CD4-positive, alpha-beta T cell (primary cell): ENCODE results near the gene AMDHD1. TPM values are rescaled to one million over a fixed set of nuclear protein-coding genes. Genes with fewer than 3 reads are reported as not detected.
A peak's percentile ranks its signal among the peaks of the same experiment; 100 is the strongest.

Experiments
- ATAC-seq: fragments of 200-7000 bp; cut with Tn5 transposase; one replicate; pipeline ENCODE4 v1.10.0; 2022; ENCODE audit warnings: mild to moderate bottlenecking; ENCODE audit not compliant: poor library complexity
- CTCF ChIA-PET: fragments of 350-600 bp; sonication (Branson Sonifier 250); formaldehyde crosslinking; loops from one replicate; lab custom pipeline; 2021; ENCODE audit warnings: antibody characterized with exemption, inconsistent platforms; lab: Charles Lee
- POLR2A ChIA-PET: fragments of 350-600 bp; sonication (Branson Sonifier 250); formaldehyde crosslinking; loops from one replicate; lab custom pipeline; 2021; ENCODE audit warnings: antibody characterized with exemption, inconsistent platforms; lab: Charles Lee
- DNase-seq, 14 experiments: peaks; one replicate each; pipeline ENCODE4 v3.0.0-alpha.2; 2013 to 2020; ENCODE audit warnings: mixed read lengths in 2 of 14
- H3K27ac ChIP-seq, 2 donors: one replicate each; pipeline versions ENCODE4 v1.5.1 to v1.7.0; 2013; ENCODE audit warnings: low read length in 2 of 2, low read depth in 1 of 2, mild to moderate bottlenecking in 1 of 2
- H3K27me3 ChIP-seq, 2 experiments: 1 replicate in 1 of 2; 2 replicates in 1 of 2; pipeline versions ENCODE4 v1.6.1 to v1.7.0; 2013; ENCODE audit warnings: low read length in 2 of 2, control low read depth in 1 of 2, mild to moderate bottlenecking in 1 of 2, moderate library complexity in 1 of 2; ENCODE audit not compliant: insufficient read depth in 2 of 2, control insufficient read depth in 1 of 2
- H3K36me3 ChIP-seq: one replicate; pipeline ENCODE4 v1.6.1; 2013; ENCODE audit warnings: low read length, control low read depth; ENCODE audit not compliant: insufficient read depth
- H3K4me1 ChIP-seq: one replicate; pipeline ENCODE4 v1.6.1; 2013; ENCODE audit warnings: low read length, control low read depth; ENCODE audit not compliant: insufficient read depth
- H3K4me3 ChIP-seq: one replicate; pipeline ENCODE4 v1.5.1; 2013; ENCODE audit warnings: mild to moderate bottlenecking, low read length, moderate library complexity
- H3K9me3 ChIP-seq, 2 experiments: 1 replicate in 1 of 2; 2 replicates in 1 of 2; pipeline versions ENCODE4 v1.6.1 to v1.7.0; 2013; ENCODE audit warnings: low read length in 2 of 2, mild to moderate bottlenecking in 2 of 2, control low read depth in 1 of 2, moderate library complexity in 1 of 2; ENCODE audit not compliant: control insufficient read depth in 1 of 2, insufficient read depth in 1 of 2
- H3K27ac Mint-ChIP-seq: one replicate; pipeline ENCODE4 v1.8.0; 2020; ENCODE audit warnings: mixed read lengths
- H3K27me3 Mint-ChIP-seq: one replicate; pipeline ENCODE4 v1.8.0; 2021; ENCODE audit warnings: mixed read lengths
- H3K36me3 Mint-ChIP-seq: one replicate; pipeline ENCODE4 v1.8.0; 2021; ENCODE audit warnings: low read depth, mixed read lengths
- H3K4me1 Mint-ChIP-seq: one replicate; pipeline ENCODE4 v1.8.0; 2021; ENCODE audit warnings: low read depth, mixed read lengths
- H3K4me3 Mint-ChIP-seq: one replicate; pipeline ENCODE4 v1.8.0; 2020; ENCODE audit warnings: mild to moderate bottlenecking, mixed read lengths
- H3K9me3 Mint-ChIP-seq: one replicate; pipeline ENCODE4 v1.8.0; 2020; ENCODE audit warnings: mixed read lengths
- intact Hi-C, 2 experiments: fragments of 100-400 bp; cut with DNase I in 1 of 2; cut with micrococcal nuclease in 1 of 2; formaldehyde crosslinking; loops; one replicate each; pipeline versions ENCODE4 v1.15.1 to v1.9.0; 2023 to 2025; cut with DNase I, micrococcal nuclease
- polyA plus RNA-seq, 2 donors: library from polyadenylated mRNA; unstranded; fragments of 120-200 nt; gene quantifications; one replicate each; pipeline ENCODE4 v1.2.1, GENCODE V29; 2013
- total RNA-seq, 174 experiments: library from RNA in 2 of 174; stranded (reverse) in 2 of 174; gene quantifications; one replicate each; pipeline ENCODE4 v1.2.3 and lab custom pipeline; 2021 to 2026
- TF ChIP-seq, protein P1 (sequence below): fragments of 200-600 bp; IDR thresholded peaks from one replicate; pipeline ENCODE4 v1.8.0; 2022; ENCODE audit warnings: antibody characterized with exemption, mild to moderate bottlenecking

AMDHD1 gene
- total RNA-seq (under 1 TPM; 0.78 to 0.91 TPM), total RNA-seq (lab: John Stamatoyannopoulos, UW) (0.08 to 3.2 (median 1.3) reads per million in 172 experiments)
- 0.72 TPM for polyA plus RNA-seq (2013, experiment 1 of 2)
- 1.3 TPM for polyA plus RNA-seq (2013, experiment 2 of 2)

GRCh38 chr12:95943330-95943842 is at the start of gene AMDHD1:
Gene AMDHD1 (plus strand): TSS chr12:95943331. CDS start chr12:95943399, 68 bp downstream.
- peak within 1 kb of the TSS; percentile 61 to 76 for H3K27ac ChIP-seq
- H3K27me3 ChIP-seq, result no peaks in the 10 kb centered on the region
- peaks cover 14% of the 10 kb centered on the region for H3K4me1 ChIP-seq
- ATAC-seq (peak; percentile 68), DNase-seq (peak; percentile 25 to 84 (median 52))
- Mint-ChIP-seq H3K4me1 (peaks cover 10% of the 10 kb centered on the region), H3K9me3 (no peaks in the 10 kb centered on the region), H3K4me3 (peak within 1 kb of the TSS; percentile 97), H3K27me3 (no peaks in the 10 kb centered on the region), H3K36me3 (peaks cover 5% of the 10 kb centered on the region), H3K27ac (peak within 1 kb of the TSS; percentile 88)
- ChIA-PET CTCF (interaction anchor here (1.4 to 3.6 kb wide), 2 partner anchors 10 to 24 kb away, joined by 3 to 16 read pairs; no protein-coding TSS in a partner anchor), POLR2A (interaction anchor here (0.7 to 3.1 kb wide), 12 partner anchors 12 to 964 kb away, joined by 3 to 14 read pairs (median 6); partner anchors contain the start of genes CDK17, LTA4H, METAP2 and NDUFA12)
- intact Hi-C loops, result loop anchor here (5.0 to 10.0 kb wide), 7 partner anchors 81 to 971 kb away; partner anchors contain the start of genes METAP2 (in 1 of the 2), NDUFA12 (in 1 of the 2) and SNRPF (in 1 of the 2)
- TF ChIP-seq, protein P1, sequence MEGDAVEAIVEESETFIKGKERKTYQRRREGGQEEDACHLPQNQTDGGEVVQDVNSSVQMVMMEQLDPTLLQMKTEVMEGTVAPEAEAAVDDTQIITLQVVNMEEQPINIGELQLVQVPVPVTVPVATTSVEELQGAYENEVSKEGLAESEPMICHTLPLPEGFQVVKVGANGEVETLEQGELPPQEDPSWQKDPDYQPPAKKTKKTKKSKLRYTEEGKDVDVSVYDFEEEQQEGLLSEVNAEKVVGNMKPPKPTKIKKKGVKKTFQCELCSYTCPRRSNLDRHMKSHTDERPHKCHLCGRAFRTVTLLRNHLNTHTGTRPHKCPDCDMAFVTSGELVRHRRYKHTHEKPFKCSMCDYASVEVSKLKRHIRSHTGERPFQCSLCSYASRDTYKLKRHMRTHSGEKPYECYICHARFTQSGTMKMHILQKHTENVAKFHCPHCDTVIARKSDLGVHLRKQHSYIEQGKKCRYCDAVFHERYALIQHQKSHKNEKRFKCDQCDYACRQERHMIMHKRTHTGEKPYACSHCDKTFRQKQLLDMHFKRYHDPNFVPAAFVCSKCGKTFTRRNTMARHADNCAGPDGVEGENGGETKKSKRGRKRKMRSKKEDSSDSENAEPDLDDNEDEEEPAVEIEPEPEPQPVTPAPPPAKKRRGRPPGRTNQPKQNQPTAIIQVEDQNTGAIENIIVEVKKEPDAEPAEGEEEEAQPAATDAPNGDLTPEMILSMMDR, result peak; percentile 43
- peak within 1 kb of the TSS; percentile 84 for H3K4me3 ChIP-seq
- no peaks in the 10 kb centered on the region for H3K36me3 ChIP-seq
- H3K9me3 ChIP-seq, result no peaks in the 10 kb centered on the region

- peaks cover 30% of the 10 kb centered on the region for H3K27me3 Mint-ChIP-seq
- Histone ChIP-seq H3K36me3 (no peaks in the 10 kb centered on the region), H3K4me1 (no peaks in the 10 kb centered on the region), H3K27ac (no peak overlapping the region), H3K9me3 (no peaks in the 10 kb centered on the region), H3K27me3 (peaks cover 7 to 11% of the 10 kb centered on the region in 2 experiments), H3K4me3 (no peak overlapping the region)
- H3K9me3 Mint-ChIP-seq, result no peaks in the 10 kb centered on the region
- H3K4me1 Mint-ChIP-seq, result no peaks in the 10 kb centered on the region
- H3K4me3 Mint-ChIP-seq, result no peak overlapping the region
- POLR2A ChIA-PET, result no interaction called here
- intact Hi-C loops, result no loop called here
- CTCF ChIA-PET, result no interaction called here
- DNase-seq (no peak), ATAC-seq (no peak)
- TF ChIP-seq, protein P1, result no peak
- no peaks in the 10 kb centered on the region for H3K36me3 Mint-ChIP-seq
- no peak overlapping the region for H3K27ac Mint-ChIP-seq
These were observed 46.3 kb upstream of the AMDHD1 start for GRCh38 chr12:95896846-95897245.

DNA sequence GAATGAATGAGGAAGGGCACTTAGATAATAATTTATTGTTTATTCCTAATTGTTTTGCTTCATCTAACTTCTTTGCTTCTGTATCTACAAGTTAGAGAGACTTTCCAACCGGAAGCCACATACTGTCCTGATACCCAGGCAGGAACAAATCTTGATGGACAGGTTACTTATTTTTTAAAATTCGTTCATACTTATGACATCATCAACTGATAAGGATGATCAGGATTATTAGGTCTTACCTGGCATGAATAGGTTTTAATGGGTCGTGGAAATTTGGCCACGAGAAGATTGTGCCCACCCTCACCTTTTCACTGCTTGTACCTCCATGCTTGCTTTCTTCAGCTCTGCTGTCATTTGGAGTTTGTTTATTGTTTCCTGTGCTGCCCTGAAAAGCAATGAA is 45.0 kb upstream of the AMDHD1 start:
- Histone ChIP-seq H3K27me3 (peaks cover 7 to 11% of the 10 kb centered on the region in 2 experiments), H3K4me1 (no peaks in the 10 kb centered on the region), H3K36me3 (no peaks in the 10 kb centered on the region), H3K4me3 (no peak overlapping the region), H3K27ac (no peak overlapping the region), H3K9me3 (peaks cover 0 to under 1% of the 10 kb centered on the region in 2 experiments)
- CTCF ChIA-PET, result no interaction called here
- H3K4me3 Mint-ChIP-seq, result no peak overlapping the region
- intact Hi-C loops, result no loop called here
- ATAC-seq (no peak), DNase-seq (no peak)
- POLR2A ChIA-PET, result no interaction called here
- TF ChIP-seq, protein P1, result no peak
- H3K4me1 Mint-ChIP-seq, result no peaks in the 10 kb centered on the region
- no peak overlapping the region for H3K27ac Mint-ChIP-seq
- peaks cover 3% of the 10 kb centered on the region for H3K9me3 Mint-ChIP-seq
- H3K36me3 Mint-ChIP-seq, result no peaks in the 10 kb centered on the region
- peaks cover 31% of the 10 kb centered on the region for H3K27me3 Mint-ChIP-seq
